ENCODE results near the gene TMEM69. TPM values are rescaled to one million over a fixed set of nuclear protein-coding genes. Genes with fewer than 3 reads are reported as not detected.
A peak's percentile ranks its signal among the peaks of the same experiment; 100 is the strongest.

TMEM69 gene
- total and polyA plus RNA-seq, 2 of the 13 experiments (the other 11 are each of a cell fraction or from before 2014, with no cell fraction given), result 25.4 to 135 TPM

DNA sequence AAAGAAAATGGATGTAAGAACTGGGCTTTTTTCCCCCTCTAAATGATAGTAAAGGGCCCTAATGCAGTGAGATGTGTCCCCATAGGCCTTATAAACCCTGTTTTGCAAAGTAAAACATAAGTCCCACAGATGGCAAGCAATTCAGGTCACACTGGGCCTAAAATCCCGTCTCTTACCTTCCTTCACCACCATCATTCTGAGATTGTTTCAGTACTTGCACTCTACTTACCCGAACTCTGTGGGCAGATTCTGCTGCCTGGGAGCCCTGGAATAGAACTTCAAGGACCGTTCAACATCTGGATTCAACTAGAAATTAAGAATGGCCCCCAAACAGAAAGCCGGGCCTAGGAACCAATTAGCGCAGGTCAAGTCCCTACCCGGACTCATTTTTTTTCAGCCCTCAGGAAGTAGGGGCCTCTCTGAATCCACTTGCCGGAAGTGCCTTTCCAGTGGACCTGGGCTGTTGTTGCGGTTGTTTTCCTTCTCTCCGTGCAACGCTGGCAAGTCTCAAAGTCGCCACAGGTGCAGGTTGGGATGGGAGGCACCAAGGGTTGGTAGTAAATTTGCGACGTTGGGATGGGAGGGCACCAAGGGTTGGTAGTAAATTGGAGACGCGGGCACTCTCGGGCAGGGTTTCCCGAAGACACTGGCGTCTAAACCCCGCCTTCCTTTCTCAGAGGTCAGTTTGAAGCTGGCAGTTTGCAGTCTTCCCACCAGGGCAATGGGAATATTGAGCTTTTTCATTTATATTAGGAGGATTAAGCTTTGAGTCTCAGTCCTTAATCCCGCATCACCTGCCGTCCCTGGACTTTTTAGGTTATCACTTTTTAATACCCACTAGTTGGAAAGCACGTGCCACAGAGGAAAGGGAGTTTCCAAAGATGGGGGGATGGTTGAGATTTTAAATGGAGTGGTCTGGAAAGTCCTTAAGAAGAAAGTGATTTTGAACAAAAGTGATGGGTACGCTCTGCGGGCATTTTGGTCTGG is at the start of gene TMEM69 (continued):
- TF ChIP-seq, protein P1, sequence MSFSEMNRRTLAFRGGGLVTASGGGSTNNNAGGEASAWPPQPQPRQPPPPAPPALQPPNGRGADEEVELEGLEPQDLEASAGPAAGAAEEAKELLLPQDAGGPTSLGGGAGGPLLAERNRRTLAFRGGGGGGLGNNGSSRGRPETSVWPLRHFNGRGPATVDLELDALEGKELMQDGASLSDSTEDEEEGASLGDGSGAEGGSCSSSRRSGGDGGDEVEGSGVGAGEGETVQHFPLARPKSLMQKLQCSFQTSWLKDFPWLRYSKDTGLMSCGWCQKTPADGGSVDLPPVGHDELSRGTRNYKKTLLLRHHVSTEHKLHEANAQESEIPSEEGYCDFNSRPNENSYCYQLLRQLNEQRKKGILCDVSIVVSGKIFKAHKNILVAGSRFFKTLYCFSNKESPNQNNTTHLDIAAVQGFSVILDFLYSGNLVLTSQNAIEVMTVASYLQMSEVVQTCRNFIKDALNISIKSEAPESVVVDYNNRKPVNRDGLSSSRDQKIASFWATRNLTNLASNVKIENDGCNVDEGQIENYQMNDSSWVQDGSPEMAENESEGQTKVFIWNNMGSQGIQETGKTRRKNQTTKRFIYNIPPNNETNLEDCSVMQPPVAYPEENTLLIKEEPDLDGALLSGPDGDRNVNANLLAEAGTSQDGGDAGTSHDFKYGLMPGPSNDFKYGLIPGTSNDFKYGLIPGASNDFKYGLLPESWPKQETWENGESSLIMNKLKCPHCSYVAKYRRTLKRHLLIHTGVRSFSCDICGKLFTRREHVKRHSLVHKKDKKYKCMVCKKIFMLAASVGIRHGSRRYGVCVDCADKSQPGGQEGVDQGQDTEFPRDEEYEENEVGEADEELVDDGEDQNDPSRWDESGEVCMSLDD (CRISPR knock-in tag; IDR thresholded peaks at IDR 0.05; ENCODE audit: borderline replicate concordance), result peak; percentile 51; the same call in 1 of the 2 replicates
- TF ChIP-seq ZNF33A (CRISPR knock-in tag; IDR thresholded peaks at IDR 0.05; ENCODE audit: borderline replicate concordance), result 0 out of 2 replicates have a peak, but pooled peaks have one; percentile 30
- TF ChIP-seq, protein P2, sequence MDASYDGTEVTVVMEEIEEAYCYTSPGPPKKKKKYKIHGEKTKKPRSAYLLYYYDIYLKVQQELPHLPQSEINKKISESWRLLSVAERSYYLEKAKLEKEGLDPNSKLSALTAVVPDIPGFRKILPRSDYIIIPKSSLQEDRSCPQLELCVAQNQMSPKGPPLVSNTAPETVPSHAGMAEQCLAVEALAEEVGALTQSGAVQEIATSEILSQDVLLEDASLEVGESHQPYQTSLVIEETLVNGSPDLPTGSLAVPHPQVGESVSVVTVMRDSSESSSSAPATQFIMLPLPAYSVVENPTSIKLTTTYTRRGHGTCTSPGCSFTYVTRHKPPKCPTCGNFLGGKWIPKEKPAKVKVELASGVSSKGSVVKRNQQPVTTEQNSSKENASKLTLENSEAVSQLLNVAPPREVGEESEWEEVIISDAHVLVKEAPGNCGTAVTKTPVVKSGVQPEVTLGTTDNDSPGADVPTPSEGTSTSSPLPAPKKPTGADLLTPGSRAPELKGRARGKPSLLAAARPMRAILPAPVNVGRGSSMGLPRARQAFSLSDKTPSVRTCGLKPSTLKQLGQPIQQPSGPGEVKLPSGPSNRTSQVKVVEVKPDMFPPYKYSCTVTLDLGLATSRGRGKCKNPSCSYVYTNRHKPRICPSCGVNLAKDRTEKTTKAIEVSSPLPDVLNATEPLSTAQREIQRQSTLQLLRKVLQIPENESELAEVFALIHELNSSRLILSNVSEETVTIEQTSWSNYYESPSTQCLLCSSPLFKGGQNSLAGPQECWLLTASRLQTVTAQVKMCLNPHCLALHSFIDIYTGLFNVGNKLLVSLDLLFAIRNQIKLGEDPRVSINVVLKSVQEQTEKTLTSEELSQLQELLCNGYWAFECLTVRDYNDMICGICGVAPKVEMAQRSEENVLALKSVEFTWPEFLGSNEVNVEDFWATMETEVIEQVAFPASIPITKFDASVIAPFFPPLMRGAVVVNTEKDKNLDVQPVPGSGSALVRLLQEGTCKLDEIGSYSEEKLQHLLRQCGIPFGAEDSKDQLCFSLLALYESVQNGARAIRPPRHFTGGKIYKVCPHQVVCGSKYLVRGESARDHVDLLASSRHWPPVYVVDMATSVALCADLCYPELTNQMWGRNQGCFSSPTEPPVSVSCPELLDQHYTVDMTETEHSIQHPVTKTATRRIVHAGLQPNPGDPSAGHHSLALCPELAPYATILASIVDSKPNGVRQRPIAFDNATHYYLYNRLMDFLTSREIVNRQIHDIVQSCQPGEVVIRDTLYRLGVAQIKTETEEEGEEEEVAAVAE (CRISPR knock-in tag; IDR thresholded peaks at IDR 0.05; ENCODE audit: borderline replicate concordance), result 0 out of 2 replicates have a peak, but pooled peaks have one; percentile 42
- TF ChIP-seq, protein P3, sequence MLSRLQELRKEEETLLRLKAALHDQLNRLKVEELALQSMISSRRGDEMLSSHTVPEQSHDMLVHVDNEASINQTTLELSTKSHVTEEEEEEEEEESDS (CRISPR knock-in tag; IDR thresholded peaks at IDR 0.05; ENCODE audit: borderline replicate concordance), result no peak; the same call in 1 of the 2 replicates
- peak; percentile 71; the same call in 1 of the 2 replicates for TF ChIP-seq ZNF441 (CRISPR knock-in tag; IDR thresholded peaks at IDR 0.05; ENCODE audit: borderline replicate concordance)
- TF ChIP-seq, protein P4, sequence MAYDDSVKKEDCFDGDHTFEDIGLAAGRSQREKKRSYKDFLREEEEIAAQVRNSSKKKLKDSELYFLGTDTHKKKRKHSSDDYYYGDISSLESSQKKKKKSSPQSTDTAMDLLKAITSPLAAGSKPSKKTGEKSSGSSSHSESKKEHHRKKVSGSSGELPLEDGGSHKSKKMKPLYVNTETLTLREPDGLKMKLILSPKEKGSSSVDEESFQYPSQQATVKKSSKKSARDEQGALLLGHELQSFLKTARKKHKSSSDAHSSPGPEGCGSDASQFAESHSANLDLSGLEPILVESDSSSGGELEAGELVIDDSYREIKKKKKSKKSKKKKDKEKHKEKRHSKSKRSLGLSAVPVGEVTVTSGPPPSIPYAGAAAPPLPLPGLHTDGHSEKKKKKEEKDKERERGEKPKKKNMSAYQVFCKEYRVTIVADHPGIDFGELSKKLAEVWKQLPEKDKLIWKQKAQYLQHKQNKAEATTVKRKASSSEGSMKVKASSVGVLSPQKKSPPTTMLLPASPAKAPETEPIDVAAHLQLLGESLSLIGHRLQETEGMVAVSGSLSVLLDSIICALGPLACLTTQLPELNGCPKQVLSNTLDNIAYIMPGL (CRISPR knock-in tag; IDR thresholded peaks at IDR 0.05; ENCODE audit: borderline replicate concordance in 1 of 2, low read depth in 1 of 2), result peak; percentile 83 to 86; a peak in 3 of 4 replicates
- TF ChIP-seq ZNF331 (CRISPR knock-in tag; IDR thresholded peaks at IDR 0.05), result peak; percentile 47; the same call in 1 of the 2 replicates
- no peak for TF ChIP-seq GFI1 (CRISPR knock-in tag; IDR thresholded peaks at IDR 0.05; ENCODE audit: borderline replicate concordance)
- TF ChIP-seq ATAD3A (CRISPR knock-in tag; IDR thresholded peaks at IDR 0.05), result no peak
- peak; percentile 54 for TF ChIP-seq HDAC2 (CRISPR knock-in tag; IDR thresholded peaks at IDR 0.05)
- peak; percentile 86 for TF ChIP-seq KMT2B (CRISPR knock-in tag; IDR thresholded peaks at IDR 0.05)
- TF ChIP-seq, protein P5, sequence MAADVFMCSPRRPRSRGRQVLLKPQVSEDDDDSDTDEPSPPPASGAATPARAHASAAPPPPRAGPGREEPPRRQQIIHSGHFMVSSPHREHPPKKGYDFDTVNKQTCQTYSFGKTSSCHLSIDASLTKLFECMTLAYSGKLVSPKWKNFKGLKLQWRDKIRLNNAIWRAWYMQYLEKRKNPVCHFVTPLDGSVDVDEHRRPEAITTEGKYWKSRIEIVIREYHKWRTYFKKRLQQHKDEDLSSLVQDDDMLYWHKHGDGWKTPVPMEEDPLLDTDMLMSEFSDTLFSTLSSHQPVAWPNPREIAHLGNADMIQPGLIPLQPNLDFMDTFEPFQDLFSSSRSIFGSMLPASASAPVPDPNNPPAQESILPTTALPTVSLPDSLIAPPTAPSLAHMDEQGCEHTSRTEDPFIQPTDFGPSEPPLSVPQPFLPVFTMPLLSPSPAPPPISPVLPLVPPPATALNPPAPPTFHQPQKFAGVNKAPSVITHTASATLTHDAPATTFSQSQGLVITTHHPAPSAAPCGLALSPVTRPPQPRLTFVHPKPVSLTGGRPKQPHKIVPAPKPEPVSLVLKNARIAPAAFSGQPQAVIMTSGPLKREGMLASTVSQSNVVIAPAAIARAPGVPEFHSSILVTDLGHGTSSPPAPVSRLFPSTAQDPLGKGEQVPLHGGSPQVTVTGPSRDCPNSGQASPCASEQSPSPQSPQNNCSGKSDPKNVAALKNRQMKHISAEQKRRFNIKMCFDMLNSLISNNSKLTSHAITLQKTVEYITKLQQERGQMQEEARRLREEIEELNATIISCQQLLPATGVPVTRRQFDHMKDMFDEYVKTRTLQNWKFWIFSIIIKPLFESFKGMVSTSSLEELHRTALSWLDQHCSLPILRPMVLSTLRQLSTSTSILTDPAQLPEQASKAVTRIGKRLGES (CRISPR knock-in tag; IDR thresholded peaks at IDR 0.05; ENCODE audit: borderline replicate concordance), result 0 out of 2 replicates have a peak, but pooled peaks have one; percentile 25

All from HepG2 (cell line).